Activated CD4-positive, alpha-beta T cell treated with anti-CD3 and anti-CD28 coated beads, Interleukin-2, amount 10 ng/mL, durations not matched to agents 7 days and 5 days (primary cell): ENCODE results near the gene CTNNA3. TPM values are rescaled to one million over a fixed set of nuclear protein-coding genes. Genes with fewer than 3 reads are reported as not detected.

Experiments
- CTCF ChIA-PET: fragments of 350-600 bp; sonication (Branson Sonifier 250); formaldehyde crosslinking; loops from one replicate; lab custom pipeline; 2021; ENCODE audit warnings: antibody characterized with exemption; lab: Charles Lee
- POLR2A ChIA-PET: fragments of 350-600 bp; sonication (Branson Sonifier 250); formaldehyde crosslinking; loops from one replicate; lab custom pipeline; 2021; ENCODE audit warnings: antibody characterized with exemption; lab: Charles Lee
- DNase-seq: peaks from one replicate; pipeline ENCODE4 v3.0.0-alpha.2; 2020
- H3K27ac Mint-ChIP-seq: one replicate; pipeline ENCODE4 v1.8.0; 2021; ENCODE audit warnings: mild to moderate bottlenecking, moderate library complexity, mixed read lengths
- H3K27me3 Mint-ChIP-seq: one replicate; pipeline ENCODE4 v1.8.0; 2021; ENCODE audit warnings: mixed read lengths
- H3K36me3 Mint-ChIP-seq: one replicate; pipeline ENCODE4 v1.8.0; 2021; ENCODE audit warnings: low read depth, mixed read lengths
- H3K4me1 Mint-ChIP-seq: one replicate; pipeline ENCODE4 v1.8.0; 2021; ENCODE audit warnings: mixed read lengths
- H3K4me3 Mint-ChIP-seq: one replicate; pipeline ENCODE4 v1.8.0; 2021; ENCODE audit warnings: mild to moderate bottlenecking, moderate library complexity, mixed read lengths
- H3K9me3 Mint-ChIP-seq: one replicate; pipeline ENCODE4 v1.8.0; 2021; ENCODE audit warnings: mixed read lengths
- total RNA-seq, 2 experiments: library from RNA; stranded (reverse); gene quantifications; one replicate each; pipeline ENCODE4 v1.2.3, GENCODE V29; 2021

CTNNA3 gene
- total RNA-seq, 2 experiments from 2014 or later: 0.57 to 0.58 TPM

DNA sequence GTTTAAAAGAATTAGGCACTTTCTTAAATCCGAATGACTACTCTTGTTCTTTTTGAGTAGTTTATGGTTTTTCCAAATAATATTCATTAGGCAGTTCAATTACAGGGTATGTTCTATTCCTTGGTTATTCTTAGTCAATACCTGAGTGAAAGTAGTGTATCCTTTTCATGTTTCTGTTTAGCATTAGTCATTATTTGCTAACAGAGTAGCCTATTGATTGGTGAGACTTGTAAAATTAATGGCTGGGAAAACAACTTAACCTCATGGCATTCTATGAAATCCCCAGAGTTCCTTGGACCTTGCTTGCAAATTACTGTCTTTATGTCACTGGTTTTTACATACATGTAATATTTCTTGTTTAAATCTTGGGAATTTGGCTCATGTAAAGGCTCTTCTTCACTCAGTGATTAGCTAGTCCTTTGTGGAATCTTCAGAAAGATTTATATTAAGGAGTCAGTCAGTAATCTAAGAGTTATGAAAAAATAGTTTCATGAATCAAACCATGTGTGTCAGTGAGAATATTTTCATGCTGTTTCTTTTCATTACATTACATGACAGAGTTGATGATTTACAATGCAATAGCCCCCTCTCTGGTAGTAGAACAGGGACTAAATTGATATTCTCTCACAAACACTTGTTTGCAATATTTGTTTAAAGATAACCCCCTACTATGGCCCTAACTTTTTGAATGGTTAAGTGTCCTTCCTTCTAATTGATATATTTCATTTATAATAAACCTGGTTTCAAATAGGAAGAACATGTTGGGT lies 851.6 kb downstream of the CTNNA3 start:
- no peak for DNase-seq
- ChIA-PET CTCF (no interaction called here), POLR2A (no interaction called here)
- Mint-ChIP-seq H3K4me3 (no peak overlapping the region), H3K9me3 (no peaks in the 10 kb centered on the region), H3K27me3 (no peaks in the 10 kb centered on the region), H3K4me1 (no peaks in the 10 kb centered on the region), H3K27ac (no peak overlapping the region), H3K36me3 (no peaks in the 10 kb centered on the region)

DNA sequence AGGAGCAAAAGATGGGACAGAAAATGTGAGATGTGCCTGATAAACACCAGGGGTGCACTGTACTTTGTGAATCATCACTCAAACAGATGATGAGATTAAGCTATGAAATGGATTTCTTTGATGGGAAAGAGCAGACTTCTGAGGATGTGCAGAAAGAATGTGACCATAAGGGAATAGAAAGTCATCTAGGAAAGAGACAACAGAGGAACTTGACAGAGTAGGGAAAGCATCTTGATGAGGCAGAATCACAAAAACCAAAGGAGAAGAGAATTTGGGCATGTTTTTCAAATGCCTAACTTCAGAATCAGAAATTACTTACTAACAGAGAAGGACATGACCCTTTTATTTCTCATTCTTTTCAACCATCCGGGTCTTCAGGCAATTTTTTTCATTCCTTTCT lies 852.6 kb downstream of the CTNNA3 start:
- Mint-ChIP-seq H3K27me3 (no peaks in the 10 kb centered on the region), H3K4me3 (no peak overlapping the region), H3K4me1 (no peaks in the 10 kb centered on the region), H3K9me3 (no peaks in the 10 kb centered on the region), H3K27ac (no peak overlapping the region), H3K36me3 (no peaks in the 10 kb centered on the region)
- POLR2A ChIA-PET: no interaction called here
- CTCF ChIA-PET: no interaction called here
- no peak for DNase-seq

DNA sequence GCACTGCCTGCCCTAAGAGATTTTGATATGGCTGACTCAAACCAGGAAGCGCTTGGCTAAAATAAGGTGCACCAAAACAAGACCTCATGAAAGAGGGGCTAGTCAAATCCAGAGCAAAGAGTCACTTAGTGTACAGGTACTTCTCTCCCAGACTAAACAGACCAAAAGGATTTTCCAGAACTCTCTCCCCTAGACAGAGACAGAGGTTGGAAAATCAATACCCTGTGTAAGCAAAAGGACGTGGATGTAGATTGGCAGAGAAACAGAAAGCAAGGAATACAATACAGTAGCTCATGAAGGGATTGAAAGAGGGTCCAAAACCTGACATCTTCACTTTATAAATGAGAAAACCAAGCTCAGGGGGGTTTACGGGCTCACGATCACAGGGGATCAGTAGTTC lies 853.1 kb downstream of the CTNNA3 start:
- no peaks in the 10 kb centered on the region for H3K36me3 Mint-ChIP-seq
- no peaks in the 10 kb centered on the region for H3K27me3 Mint-ChIP-seq
- H3K4me3 Mint-ChIP-seq: no peak overlapping the region
- POLR2A ChIA-PET: no interaction called here
- no peak overlapping the region for H3K27ac Mint-ChIP-seq
- H3K9me3 Mint-ChIP-seq: no peaks in the 10 kb centered on the region
- CTCF ChIA-PET: no interaction called here
- H3K4me1 Mint-ChIP-seq: no peaks in the 10 kb centered on the region
- no peak for DNase-seq

DNA sequence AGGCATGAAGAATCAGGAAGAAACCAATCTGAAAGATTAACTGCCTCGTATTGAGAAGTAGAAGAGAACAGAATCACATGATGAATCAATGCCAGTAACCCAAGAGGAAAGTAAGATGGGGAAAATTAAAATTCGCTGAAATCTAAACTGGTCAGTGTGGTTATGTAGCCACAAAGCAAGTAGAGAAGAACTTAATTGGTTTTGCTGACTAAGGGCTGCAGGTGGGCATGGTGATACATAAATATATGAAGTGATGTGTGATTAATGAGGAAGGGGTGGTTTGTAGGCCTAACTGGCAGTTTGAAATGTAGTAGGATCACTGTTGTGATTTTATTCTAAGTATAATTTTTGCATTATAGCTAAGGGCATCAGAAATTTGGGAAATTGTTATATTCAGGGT lies 853.6 kb downstream of the CTNNA3 start:
- no peak for DNase-seq
- CTCF ChIA-PET: no interaction called here
- POLR2A ChIA-PET: no interaction called here
- H3K27me3 Mint-ChIP-seq: no peaks in the 10 kb centered on the region
- no peaks in the 10 kb centered on the region for H3K36me3 Mint-ChIP-seq
- no peak overlapping the region for H3K27ac Mint-ChIP-seq
- H3K9me3 Mint-ChIP-seq: no peaks in the 10 kb centered on the region
- H3K4me3 Mint-ChIP-seq: no peak overlapping the region
- no peaks in the 10 kb centered on the region for H3K4me1 Mint-ChIP-seq

DNA sequence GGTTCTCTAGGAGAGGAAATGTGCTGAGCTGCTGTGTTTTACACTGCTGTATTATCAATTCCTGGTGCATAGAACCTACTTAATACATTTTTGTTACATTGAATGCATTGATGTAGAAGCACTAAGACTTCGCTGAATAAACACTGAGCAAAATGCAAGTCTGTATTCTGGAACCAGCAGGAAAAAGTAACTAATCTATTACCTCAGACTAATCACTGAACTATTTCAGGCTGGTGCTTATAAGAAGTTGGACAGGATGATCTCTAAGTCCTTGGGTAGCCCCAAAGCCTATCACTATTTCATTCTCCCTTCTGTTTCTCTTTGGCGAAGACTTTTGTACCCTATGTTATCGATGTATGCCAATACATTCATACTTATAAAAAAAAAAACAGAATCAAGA lies 857.3 kb downstream of the CTNNA3 start:
- Mint-ChIP-seq H3K36me3 (no peaks in the 10 kb centered on the region), H3K4me3 (no peak overlapping the region), H3K4me1 (no peaks in the 10 kb centered on the region), H3K9me3 (no peaks in the 10 kb centered on the region), H3K27ac (no peak overlapping the region), H3K27me3 (no peaks in the 10 kb centered on the region)
- no peak for DNase-seq
- POLR2A ChIA-PET: no interaction called here
- CTCF ChIA-PET: no interaction called here

DNA sequence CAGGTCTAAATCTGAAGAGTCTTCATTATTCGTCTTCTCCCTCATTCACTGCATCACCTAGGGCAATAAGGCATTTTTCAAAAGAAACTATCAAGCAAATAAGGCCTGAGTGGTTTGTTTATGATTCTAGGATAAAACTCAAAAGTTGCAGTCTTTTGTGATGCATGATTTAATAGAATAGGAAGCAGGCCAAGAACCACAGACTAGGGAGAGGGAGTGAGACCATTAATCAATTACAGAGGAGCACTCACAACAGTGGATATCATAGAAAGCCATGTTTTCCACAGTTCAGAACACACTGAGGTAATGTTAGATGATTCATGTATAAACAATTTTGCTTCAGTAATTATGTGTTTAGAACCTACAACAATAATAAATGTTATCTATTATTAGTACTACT lies 858.0 kb downstream of the CTNNA3 start:
- ChIA-PET CTCF (no interaction called here), POLR2A (no interaction called here)
- Mint-ChIP-seq H3K36me3 (no peaks in the 10 kb centered on the region), H3K4me1 (no peaks in the 10 kb centered on the region), H3K27me3 (no peaks in the 10 kb centered on the region), H3K4me3 (no peak overlapping the region), H3K9me3 (no peaks in the 10 kb centered on the region), H3K27ac (no peak overlapping the region)
- DNase-seq: no peak

DNA sequence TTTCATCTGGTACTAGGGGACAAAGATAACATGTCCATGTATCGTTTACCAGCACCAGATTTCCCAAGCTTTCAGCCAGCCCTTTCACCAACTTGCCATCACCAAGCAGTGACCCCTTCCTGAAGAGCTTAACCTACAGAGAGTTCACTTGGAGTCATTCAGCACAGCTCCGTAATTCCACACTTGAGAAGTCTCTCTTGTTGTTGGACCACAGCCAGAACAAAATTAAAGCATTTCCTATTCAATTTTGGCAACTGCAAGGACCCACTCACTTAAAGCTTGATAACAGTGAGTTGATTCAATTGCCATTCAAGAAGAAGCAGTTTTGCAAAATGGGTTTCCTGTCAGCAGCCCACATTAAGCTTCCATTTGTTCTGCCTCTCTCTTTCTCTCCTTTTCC lies 858.7 kb downstream of the CTNNA3 start:
- Mint-ChIP-seq H3K36me3 (no peaks in the 10 kb centered on the region), H3K9me3 (no peaks in the 10 kb centered on the region), H3K27ac (no peak overlapping the region), H3K4me1 (no peaks in the 10 kb centered on the region), H3K4me3 (no peak overlapping the region), H3K27me3 (no peaks in the 10 kb centered on the region)
- DNase-seq: no peak
- POLR2A ChIA-PET: no interaction called here
- CTCF ChIA-PET: no interaction called here

DNA sequence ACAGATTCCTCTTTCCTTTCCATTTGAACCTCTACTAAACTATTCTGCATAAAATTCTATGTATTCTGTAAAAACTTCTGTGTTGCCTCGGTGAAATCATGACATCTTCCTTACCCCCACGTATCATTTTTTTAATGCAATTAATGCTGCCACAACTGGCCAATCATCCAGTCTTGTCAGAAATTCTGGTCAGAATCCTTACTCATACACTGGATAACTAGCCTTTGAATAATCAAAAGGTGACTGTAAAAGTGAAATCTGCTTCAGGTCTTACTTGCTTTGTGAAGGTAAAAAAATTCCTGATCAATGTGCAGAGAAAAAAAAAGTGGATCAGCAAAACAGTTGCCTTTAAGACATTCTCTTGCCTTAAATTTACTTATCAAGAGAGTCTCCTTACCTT lies 859.2 kb downstream of the CTNNA3 start:
- CTCF ChIA-PET: no interaction called here
- no peaks in the 10 kb centered on the region for H3K27me3 Mint-ChIP-seq
- H3K9me3 Mint-ChIP-seq: no peaks in the 10 kb centered on the region
- H3K4me3 Mint-ChIP-seq: no peak overlapping the region
- no peaks in the 10 kb centered on the region for H3K4me1 Mint-ChIP-seq
- no peaks in the 10 kb centered on the region for H3K36me3 Mint-ChIP-seq
- POLR2A ChIA-PET: no interaction called here
- DNase-seq: no peak
- H3K27ac Mint-ChIP-seq: no peak overlapping the region

DNA sequence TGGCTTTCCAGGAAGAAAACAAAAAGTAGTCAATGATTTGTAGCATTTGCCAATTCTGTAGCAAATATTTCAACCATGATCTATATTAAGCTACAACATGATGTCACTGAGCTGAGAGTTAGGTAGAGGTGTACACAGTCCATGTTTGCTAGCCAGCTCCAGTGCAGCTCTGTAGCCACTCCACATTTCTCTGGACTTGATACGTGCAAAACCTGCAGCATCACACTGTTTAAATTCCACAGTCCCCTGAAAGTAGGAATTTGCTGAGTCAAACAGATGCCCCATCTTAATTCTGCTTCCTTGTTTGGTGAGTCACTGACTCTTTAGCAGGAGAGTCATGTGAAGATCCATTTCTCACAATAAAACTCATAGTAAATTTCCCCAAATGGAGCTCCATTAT lies 859.9 kb downstream of the CTNNA3 start:
- ChIA-PET POLR2A (no interaction called here), CTCF (no interaction called here)
- H3K9me3 Mint-ChIP-seq: no peaks in the 10 kb centered on the region
- H3K4me1 Mint-ChIP-seq: no peaks in the 10 kb centered on the region
- H3K27ac Mint-ChIP-seq: no peak overlapping the region
- H3K27me3 Mint-ChIP-seq: no peaks in the 10 kb centered on the region
- no peaks in the 10 kb centered on the region for H3K36me3 Mint-ChIP-seq
- DNase-seq: no peak
- H3K4me3 Mint-ChIP-seq: no peak overlapping the region

DNA sequence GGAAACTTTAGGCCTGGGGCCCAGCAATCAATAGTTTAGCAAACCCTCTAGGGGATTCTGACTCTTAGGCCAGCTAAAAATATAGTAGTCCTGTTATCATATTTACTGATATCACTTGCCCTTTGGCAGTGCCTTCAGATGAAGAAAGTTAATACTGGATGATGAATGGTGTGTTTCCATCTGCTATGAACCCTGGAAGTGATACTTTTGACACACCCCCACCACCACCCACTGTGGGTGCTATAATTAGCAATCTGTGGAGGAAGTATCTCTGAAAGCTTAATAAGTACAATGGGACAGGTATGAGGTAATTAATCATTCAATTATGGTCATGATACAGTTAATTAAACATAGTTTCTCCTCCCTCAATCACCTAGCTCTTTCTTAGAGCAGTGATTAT lies 860.6 kb downstream of the CTNNA3 start:
- no peaks in the 10 kb centered on the region for H3K27me3 Mint-ChIP-seq
- no peaks in the 10 kb centered on the region for H3K4me1 Mint-ChIP-seq
- H3K36me3 Mint-ChIP-seq: no peaks in the 10 kb centered on the region
- H3K27ac Mint-ChIP-seq: no peak overlapping the region
- no peak for DNase-seq
- ChIA-PET POLR2A (no interaction called here), CTCF (interaction anchor here (0.6 kb wide), 1 partner anchor 33 kb away, joined by 4 read pairs; no protein-coding TSS in a partner anchor)
- H3K9me3 Mint-ChIP-seq: no peaks in the 10 kb centered on the region
- no peak overlapping the region for H3K4me3 Mint-ChIP-seq

DNA sequence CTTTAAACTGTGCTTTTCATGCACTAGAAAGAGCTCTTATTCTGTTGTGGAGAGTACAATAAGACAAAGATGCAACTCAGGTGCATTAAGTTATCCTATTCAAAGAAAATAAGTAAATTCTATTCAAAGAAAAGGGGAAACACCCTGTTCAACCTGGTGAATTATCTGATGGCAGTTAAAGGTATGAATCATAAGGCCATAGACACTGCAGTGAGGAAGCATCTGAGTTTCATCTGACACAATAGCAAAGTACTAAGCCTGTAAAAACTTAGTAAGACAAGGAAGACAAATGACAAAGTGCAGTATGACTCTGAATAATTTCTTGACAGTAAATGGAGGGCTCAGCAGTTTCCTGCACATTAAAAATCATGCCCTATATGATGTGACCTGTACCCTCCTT lies 861.2 kb downstream of the CTNNA3 start:
- no peaks in the 10 kb centered on the region for H3K36me3 Mint-ChIP-seq
- H3K27ac Mint-ChIP-seq: no peak overlapping the region
- no peak overlapping the region for H3K4me3 Mint-ChIP-seq
- DNase-seq: no peak
- no peaks in the 10 kb centered on the region for H3K9me3 Mint-ChIP-seq
- no peaks in the 10 kb centered on the region for H3K27me3 Mint-ChIP-seq
- POLR2A ChIA-PET: no interaction called here
- no peaks in the 10 kb centered on the region for H3K4me1 Mint-ChIP-seq
- CTCF ChIA-PET: no interaction called here

DNA sequence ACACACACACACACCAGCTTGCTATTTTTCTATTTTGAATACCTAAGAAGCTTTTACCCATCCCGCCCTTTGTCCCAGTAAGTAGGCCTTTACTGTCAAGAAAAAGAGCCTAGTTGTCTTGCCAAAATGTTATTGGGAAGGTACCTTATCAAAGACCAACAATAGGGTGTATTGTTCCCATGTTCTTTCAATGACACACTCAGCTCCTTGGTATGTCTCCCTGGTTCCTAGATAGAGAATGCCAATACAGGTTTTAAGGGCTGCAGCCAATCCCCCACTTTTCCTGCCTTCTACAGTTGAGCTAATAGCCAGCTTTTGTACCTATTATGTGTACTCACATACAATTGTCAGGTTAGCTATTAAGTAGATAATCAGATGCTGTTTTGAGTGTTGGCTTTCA lies 862.1 kb downstream of the CTNNA3 start:
- ChIA-PET POLR2A (no interaction called here), CTCF (no interaction called here)
- H3K9me3 Mint-ChIP-seq: no peaks in the 10 kb centered on the region
- H3K36me3 Mint-ChIP-seq: no peaks in the 10 kb centered on the region
- no peak for DNase-seq
- no peak overlapping the region for H3K27ac Mint-ChIP-seq
- no peak overlapping the region for H3K4me3 Mint-ChIP-seq
- H3K27me3 Mint-ChIP-seq: no peaks in the 10 kb centered on the region
- H3K4me1 Mint-ChIP-seq: no peaks in the 10 kb centered on the region

DNA sequence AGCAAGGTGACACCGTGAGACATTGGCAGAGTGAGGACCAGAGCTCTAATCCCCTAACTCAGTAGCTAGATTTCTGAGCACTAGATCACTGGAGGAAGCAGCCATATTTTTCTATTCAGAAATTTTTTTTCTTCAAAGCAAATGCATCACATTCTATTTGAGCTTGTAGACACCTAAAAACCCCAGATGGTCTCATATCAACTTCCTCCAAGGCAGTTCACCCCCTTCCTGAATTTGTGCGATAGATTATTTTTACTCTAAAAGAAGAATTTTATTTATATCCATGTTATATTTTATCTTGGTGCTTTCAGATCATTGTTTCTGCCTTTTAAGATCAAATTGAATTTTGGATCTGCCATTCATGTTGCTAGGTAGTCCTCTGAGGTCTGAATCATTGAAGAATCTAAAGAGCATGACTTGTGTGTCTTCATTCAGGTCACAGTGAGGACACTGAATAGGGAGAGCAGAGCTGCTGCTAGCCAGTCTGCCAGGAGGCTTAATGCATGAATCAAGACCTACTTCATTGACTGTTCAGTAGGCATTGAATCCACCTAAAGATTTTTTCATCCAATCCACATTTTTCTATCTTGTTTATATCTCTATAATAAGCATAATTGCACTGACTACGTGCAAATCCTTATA lies 863.1 kb downstream of the CTNNA3 start:
- Mint-ChIP-seq H3K27ac (no peak overlapping the region), H3K9me3 (no peaks in the 10 kb centered on the region), H3K4me1 (no peaks in the 10 kb centered on the region), H3K4me3 (no peak overlapping the region), H3K36me3 (no peaks in the 10 kb centered on the region), H3K27me3 (no peaks in the 10 kb centered on the region)
- CTCF ChIA-PET: no interaction called here
- DNase-seq: no peak
- POLR2A ChIA-PET: no interaction called here

DNA sequence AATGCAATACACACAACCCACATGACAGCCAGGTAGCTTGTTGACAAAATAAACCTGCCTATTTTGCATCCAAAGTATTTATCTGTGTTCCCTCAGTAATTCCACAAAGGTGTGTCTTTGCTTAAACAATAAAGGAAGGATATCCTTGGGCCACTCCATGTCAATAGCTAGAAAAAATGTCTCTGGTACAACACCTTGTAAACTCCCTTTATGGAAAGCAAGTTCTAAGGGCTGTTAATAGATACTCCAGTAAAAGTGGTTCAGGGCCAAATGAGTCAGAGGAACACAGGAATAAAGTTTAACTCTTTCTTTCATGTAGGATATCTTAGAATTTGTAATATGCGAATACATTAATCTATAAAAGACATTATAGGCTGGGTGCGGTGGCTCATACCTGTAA lies 867.0 kb downstream of the CTNNA3 start:
- H3K9me3 Mint-ChIP-seq: no peaks in the 10 kb centered on the region
- ChIA-PET CTCF (no interaction called here), POLR2A (no interaction called here)
- no peak overlapping the region for H3K27ac Mint-ChIP-seq
- DNase-seq: no peak
- H3K4me3 Mint-ChIP-seq: no peak overlapping the region
- H3K27me3 Mint-ChIP-seq: no peaks in the 10 kb centered on the region
- H3K4me1 Mint-ChIP-seq: no peaks in the 10 kb centered on the region
- H3K36me3 Mint-ChIP-seq: no peaks in the 10 kb centered on the region
